Osteoblast (primary cell): Measurements from ENCODE around the gene DEPP1. TPM values are rescaled to one million over a fixed set of nuclear protein-coding genes. Genes with fewer than 3 reads are reported as not detected.

Source experiments
- DNase-seq: peaks from one replicate; pipeline ENCODE4 v3.0.0; 2011; ENCODE audit warnings: low spot score, mixed read lengths; ENCODE audit not compliant: insufficient read length; ENCODE audit errors: missing footprints
- H2AFZ ChIP-seq: 2 replicates; pipeline ENCODE4 v1.6.0; 2011; ENCODE audit warnings: mild to moderate bottlenecking, low read length
- H3K27ac ChIP-seq: 2 replicates; pipeline ENCODE4 v1.5.1; 2011; ENCODE audit warnings: mild to moderate bottlenecking, low read depth, low read length, moderate library complexity
- H3K27me3 ChIP-seq: 2 replicates; pipeline ENCODE4 v1.6.0; 2012; ENCODE audit warnings: mild to moderate bottlenecking, control low read depth, inconsistent platforms, low read length, moderate library complexity; ENCODE audit not compliant: insufficient read depth
- H3K36me3 ChIP-seq: 2 replicates; pipeline ENCODE4 v1.5.1; 2011; ENCODE audit warnings: mild to moderate bottlenecking, low read length, control low read depth, moderate library complexity; ENCODE audit not compliant: insufficient read depth
- H3K4me1 ChIP-seq: 2 replicates; pipeline ENCODE4 v1.5.1; 2011; ENCODE audit warnings: mild to moderate bottlenecking, low read length, control low read depth, moderate library complexity; ENCODE audit not compliant: insufficient read depth
- H3K4me2 ChIP-seq: 2 replicates; pipeline ENCODE4 v1.6.0; 2011; ENCODE audit warnings: mild to moderate bottlenecking, low read length; ENCODE audit not compliant: insufficient read depth
- H3K4me3 ChIP-seq: fragments of 200-600 bp; sonication (generic); 3 replicates; pipeline ENCODE4 v1.5.1; 2012; ENCODE audit warnings: mild to moderate bottlenecking, low read length, inconsistent platforms; ENCODE audit not compliant: insufficient read depth
- H3K79me2 ChIP-seq: 2 replicates; pipeline ENCODE4 v1.6.0; 2012; ENCODE audit warnings: mild to moderate bottlenecking, low read length, control low read depth, inconsistent platforms; ENCODE audit not compliant: insufficient read depth
- H3K9me3 ChIP-seq: 2 replicates; pipeline ENCODE4 v1.5.1; 2011; ENCODE audit warnings: low read depth, low read length, control low read depth
- H4K20me1 ChIP-seq: 2 replicates; pipeline ENCODE4 v1.6.0; 2012; ENCODE audit warnings: mild to moderate bottlenecking, low read length, control low read depth; ENCODE audit not compliant: insufficient read depth
- total RNA-seq: library from RNA; depleted of rRNA; stranded (reverse); fragments of >200 nt; gene quantifications from 2 replicates; pipeline ENCODE4 v1.2.3, GENCODE V29; 2012
- TF ChIP-seq, protein P1 (sequence below): IDR thresholded peaks from 2 replicates; pipeline ENCODE4 v1.5.1; 2011; ENCODE audit warnings: mild to moderate bottlenecking, low read depth, low read length, moderate library complexity; ENCODE audit errors: extremely low read depth

The DEPP1 gene
- total RNA-seq, 1 donor: 87.6 TPM

DNA sequence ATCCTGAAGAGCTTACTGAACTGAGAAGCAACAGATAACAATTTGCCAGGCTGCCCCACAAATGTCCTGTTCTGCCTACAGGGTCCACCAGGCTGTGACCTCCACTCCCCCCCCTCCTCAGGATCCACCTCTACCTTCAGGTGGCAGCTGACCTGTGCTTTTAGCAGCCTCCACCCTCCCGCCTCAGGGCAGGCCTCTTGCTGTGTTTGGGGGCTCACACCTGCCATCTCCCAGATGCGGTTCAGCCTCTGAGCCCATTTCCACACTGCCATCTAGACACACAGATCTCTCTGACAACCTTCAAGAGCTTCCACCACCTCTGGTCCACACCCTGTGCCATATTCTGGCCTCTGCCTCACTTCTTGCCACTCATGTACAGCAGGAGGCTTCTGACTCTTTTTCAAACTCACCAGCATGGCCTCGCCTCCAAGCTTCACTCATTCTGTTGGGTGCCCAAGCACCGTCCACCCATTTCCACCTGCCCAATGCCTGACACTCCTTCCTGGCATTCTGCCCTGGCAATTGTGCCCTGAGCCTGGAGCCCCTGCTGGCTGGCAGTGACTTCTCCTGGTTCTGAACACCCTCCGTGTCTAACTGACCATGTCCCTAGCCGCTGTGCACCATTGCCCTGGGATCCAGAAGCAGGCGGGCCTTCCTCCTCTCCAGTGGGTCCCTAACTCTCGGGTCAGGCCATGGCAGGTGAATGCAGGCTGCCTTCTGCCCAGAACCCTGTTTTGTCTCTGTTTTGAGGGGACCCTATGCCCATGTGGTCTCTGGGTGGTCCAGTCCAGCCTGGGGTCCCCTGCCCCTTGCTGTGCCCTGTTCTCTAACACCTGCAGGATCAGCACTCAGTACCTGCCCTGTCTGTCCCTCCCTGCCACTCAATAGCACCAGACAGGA is 49.0 kb downstream of the DEPP1 start:
- no peaks in the 10 kb centered on the region for H4K20me1 ChIP-seq
- H3K4me2 ChIP-seq: no peak overlapping the region
- no peak overlapping the region for H3K27ac ChIP-seq
- H3K79me2 ChIP-seq: no peaks in the 10 kb centered on the region
- peaks cover 6% of the 10 kb centered on the region for H3K4me1 ChIP-seq
- TF ChIP-seq, protein P1, sequence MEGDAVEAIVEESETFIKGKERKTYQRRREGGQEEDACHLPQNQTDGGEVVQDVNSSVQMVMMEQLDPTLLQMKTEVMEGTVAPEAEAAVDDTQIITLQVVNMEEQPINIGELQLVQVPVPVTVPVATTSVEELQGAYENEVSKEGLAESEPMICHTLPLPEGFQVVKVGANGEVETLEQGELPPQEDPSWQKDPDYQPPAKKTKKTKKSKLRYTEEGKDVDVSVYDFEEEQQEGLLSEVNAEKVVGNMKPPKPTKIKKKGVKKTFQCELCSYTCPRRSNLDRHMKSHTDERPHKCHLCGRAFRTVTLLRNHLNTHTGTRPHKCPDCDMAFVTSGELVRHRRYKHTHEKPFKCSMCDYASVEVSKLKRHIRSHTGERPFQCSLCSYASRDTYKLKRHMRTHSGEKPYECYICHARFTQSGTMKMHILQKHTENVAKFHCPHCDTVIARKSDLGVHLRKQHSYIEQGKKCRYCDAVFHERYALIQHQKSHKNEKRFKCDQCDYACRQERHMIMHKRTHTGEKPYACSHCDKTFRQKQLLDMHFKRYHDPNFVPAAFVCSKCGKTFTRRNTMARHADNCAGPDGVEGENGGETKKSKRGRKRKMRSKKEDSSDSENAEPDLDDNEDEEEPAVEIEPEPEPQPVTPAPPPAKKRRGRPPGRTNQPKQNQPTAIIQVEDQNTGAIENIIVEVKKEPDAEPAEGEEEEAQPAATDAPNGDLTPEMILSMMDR: no peak
- no peak overlapping the region for H3K4me3 ChIP-seq
- no peaks in the 10 kb centered on the region for H3K27me3 ChIP-seq
- no peak overlapping the region for H2AFZ ChIP-seq
- peak; percentile 25 for DNase-seq
- H3K9me3 ChIP-seq: no peaks in the 10 kb centered on the region
- H3K36me3 ChIP-seq: no peaks in the 10 kb centered on the region

GRCh38 chr10:44928462-44928861 is 50.1 kb downstream of the DEPP1 start:
- peaks cover 3% of the 10 kb centered on the region for H3K27me3 ChIP-seq
- H2AFZ ChIP-seq: no peak overlapping the region
- peaks cover 2% of the 10 kb centered on the region for H3K4me1 ChIP-seq
- no peaks in the 10 kb centered on the region for H3K79me2 ChIP-seq
- no peak overlapping the region for H3K4me3 ChIP-seq
- TF ChIP-seq, protein P1: no peak
- H3K9me3 ChIP-seq: no peaks in the 10 kb centered on the region
- DNase-seq: peak; percentile 46
- H3K27ac ChIP-seq: no peak overlapping the region
- no peaks in the 10 kb centered on the region for H4K20me1 ChIP-seq
- no peaks in the 10 kb centered on the region for H3K36me3 ChIP-seq
- H3K4me2 ChIP-seq: no peak overlapping the region

- Histone ChIP-seq H3K79me2 (no peaks in the 10 kb centered on the region), H4K20me1 (no peaks in the 10 kb centered on the region), H3K4me3 (no peak overlapping the region), H3K27me3 (peaks cover 3% of the 10 kb centered on the region), H3K4me1 (peaks cover 2% of the 10 kb centered on the region), H3K9me3 (no peaks in the 10 kb centered on the region), H3K36me3 (no peaks in the 10 kb centered on the region), H3K27ac (no peak overlapping the region), H2AFZ (no peak overlapping the region), H3K4me2 (no peak overlapping the region)
- DNase-seq: no peak
- TF ChIP-seq, protein P1: no peak
Measured at GRCh38 chr10:44927352-44927751, 51.3 kb downstream of the DEPP1 start.

DNA sequence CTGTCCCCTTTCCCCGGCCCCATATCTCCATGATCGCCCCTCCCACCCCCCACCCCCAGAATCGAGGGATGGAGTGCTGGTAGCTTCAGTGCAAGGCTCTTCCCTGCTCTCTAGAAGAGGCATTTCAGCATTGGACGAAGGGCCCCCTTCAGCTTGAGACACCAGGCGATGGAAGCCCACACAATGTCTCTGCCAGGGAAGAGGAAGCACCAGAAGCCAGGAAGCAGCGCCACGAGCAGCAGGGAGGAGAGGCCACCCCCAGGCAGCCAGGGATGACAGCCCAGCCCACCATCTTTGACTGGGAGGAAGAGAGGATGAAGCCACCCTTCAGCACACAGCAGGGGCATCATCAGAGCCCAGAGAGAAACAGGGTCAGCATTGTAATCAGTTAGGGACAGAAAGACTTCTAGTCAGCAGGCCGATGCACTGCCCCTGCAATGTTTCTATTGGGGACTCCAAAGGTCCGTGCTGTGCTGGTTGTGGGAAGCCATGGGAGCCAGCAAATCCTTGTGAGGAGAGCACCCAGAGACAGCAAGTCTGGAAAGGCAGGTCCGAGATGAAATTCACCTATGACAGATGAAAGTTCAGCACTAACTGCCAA is 51.8 kb downstream of the DEPP1 start:
- no peaks in the 10 kb centered on the region for H3K79me2 ChIP-seq
- no peaks in the 10 kb centered on the region for H3K36me3 ChIP-seq
- no peak overlapping the region for H3K4me2 ChIP-seq
- no peaks in the 10 kb centered on the region for H3K9me3 ChIP-seq
- H3K4me3 ChIP-seq: no peak overlapping the region
- peaks cover 2% of the 10 kb centered on the region for H3K4me1 ChIP-seq
- no peak overlapping the region for H2AFZ ChIP-seq
- peaks cover 3% of the 10 kb centered on the region for H3K27me3 ChIP-seq
- no peak for DNase-seq
- TF ChIP-seq, protein P1: no peak
- H4K20me1 ChIP-seq: no peaks in the 10 kb centered on the region
- H3K27ac ChIP-seq: no peak overlapping the region
